ENCODE results near the gene FLACC1.

FLACC1 gene

DNA sequence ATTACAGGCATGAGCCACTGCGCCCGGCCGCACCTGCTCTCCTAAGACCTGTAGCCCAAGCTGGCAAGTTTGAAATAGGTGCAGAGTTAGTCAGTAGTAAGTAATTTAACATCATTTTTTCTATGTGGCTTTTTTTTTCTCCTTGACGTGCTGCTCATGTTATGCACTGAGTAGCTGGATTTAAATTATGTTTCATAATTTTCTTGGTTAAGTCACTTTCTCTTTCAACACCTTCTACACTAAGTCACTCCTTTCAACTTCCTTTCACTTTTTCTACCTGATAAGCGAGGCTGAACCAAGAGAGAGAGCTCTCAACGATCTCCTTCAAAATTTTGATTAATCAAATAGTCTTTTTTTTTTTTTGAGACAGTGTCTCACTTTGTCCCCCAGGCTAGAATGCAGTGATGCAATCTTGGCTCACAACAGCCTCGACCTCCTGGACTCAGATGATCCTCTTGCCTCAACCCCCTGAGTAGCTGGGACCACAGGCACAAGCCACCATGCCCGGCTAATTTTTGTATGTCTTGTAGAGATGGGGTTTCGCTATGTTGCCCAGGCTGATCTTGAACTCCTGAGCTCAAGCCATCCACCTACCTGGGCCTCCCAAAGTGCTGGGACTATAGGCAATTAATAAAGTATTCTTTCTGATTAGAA is 83.7 kb downstream of the FLACC1 start:
- no peak for DNase-seq

DNA sequence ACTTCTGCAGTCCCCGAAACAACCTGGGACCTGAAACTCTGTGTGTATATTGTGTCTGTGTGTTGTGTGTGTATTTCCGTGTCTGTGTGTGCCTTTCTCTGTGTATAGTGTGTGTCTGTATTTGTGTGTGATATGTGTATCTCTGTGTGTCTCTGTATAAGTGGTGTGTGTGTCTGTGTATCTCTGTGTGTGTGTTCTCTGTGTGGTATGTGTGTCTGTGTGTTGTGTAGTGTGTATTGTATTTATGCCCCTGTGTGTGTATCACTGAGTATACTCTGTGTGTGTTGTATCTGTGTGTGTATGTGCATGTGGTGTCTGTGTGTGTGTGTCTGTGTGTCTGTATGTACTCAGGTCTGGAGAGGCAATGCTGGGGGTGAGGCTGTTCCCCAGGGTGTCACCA is 85.2 kb downstream of the FLACC1 start:
- DNase-seq, result no peak

- DNase-seq, result no peak
Observed at GRCh38 chr2:201270293-201271001, 86.7 kb downstream of the FLACC1 start.

GRCh38 chr2:201269764-201270163 is 87.4 kb downstream of the FLACC1 start:
- no peak for DNase-seq

DNA sequence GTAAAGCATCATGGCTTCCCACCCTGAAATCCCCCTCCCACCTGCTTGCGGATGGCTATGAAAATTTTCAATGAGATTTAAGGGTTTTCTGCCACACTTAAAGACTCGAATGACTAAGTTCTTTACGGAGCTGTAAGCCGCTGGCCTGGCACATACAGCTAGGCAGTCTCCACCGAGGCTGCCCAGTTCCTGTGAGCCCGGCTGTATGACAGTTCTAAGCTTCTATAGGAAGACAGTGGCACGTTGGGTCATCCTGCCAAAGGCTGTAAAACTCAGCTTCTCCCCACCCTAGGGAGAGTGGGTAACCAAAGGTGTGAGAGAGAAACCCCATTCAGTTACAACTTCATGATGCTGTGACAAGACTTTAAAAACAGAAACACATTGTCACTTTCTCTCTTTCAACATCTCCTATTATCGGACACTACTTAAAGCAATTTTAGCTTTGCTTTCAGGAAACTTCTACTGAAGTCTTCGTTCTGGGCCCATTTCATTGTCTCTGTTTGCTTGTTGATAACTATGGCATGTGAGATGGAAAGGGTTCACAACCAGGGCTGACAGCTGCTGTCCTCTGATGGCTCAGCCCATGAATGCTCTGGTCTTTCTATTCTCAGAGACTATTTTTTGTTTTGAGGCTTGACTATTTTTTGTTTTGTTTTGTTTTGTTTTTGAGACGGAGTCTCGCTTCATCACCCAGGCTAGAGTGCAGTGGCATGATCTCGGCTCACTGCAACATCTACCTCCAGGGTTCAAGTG is 89.7 kb downstream of the FLACC1 start:
- DNase-seq, result no peak

DNA sequence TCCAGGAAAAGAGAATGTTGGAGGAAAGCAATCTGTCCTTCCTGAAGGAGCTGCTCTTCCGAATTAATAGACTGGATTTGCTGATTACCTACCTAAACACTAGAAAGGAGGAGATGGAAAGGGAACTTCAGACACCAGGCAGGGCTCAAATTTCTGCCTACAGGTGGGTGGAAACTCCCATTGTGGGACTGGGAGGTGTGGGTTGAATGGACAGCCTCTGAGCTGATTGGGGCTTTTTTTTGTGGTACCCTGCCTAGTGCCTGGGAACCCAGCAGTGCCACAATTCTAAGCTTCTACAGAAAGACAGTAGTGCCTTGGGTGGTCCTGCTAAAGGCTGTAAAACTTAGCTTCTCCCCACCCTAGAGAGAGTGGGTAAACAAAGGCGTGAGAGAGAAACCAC is 90.5 kb downstream of the FLACC1 start:
- DNase-seq, result no peak

GRCh38 chr2:201264472-201265173 is 92.5 kb downstream of the FLACC1 start:
- DNase-seq, result no peak

- DNase-seq, result no peak
Observed at GRCh38 chr2:201263779-201264178, 93.4 kb downstream of the FLACC1 start.

DNA sequence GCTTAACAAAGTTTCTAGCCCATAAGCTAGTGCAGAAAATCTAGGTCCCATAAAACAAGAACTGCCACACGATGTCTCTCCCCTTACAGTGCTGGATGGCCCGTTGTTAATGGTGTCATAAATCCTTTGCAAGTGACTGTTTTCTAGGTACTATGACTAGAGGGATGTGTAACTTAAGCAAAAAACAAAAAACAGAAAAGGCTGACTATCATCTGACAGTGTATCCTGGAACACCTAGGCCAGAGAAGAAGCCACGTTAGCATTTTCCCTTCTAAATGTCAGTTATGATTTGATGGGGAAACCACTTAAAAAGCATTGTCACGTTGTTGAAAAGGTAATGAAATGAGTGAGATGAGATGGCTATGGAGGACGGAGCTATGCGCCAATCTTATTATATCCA is 94.4 kb downstream of the FLACC1 start:
- DNase-seq, result no peak

DNA sequence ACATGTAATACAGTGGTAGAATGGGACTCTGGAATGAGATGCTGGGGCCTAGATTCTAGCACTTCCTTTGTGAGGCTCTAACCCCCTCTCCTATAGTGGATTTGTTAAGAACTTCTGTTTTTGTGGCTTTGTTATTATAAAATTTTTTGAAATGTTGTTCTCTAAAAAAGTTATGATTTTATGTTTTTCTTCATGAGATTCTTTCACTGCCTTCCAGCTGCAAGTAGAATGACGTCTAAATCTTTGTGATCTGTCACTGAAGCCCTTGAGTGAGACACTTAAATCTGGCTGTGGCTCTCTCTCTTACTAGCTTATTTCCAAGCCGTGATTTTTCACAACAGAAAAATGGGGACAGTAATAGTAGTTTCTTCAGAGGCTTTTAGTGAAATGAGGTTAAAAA is 95.2 kb downstream of the FLACC1 start:
- DNase-seq, result no peak

DNA sequence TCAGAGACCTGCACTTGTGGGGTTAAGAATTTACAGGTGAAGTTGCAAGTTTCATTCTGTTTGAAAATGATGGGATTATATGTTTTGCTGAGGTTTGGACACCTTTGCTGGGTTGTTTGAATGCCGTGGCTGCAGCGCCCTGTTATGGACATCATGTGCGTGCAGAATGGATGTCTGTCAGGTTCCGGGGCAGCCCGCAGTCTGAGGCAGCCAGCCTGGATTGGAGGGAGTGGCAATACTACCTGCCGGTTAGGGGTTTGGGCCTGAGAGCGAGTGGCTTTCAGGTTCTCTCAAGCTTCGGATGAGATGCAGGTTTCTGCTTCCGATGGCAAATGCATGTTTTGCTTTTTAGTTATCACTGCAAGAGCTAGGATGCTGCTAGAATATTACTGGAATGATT is 95.7 kb downstream of the FLACC1 start:
- no peak for DNase-seq

- DNase-seq, result no peak
Observed at GRCh38 chr2:201260302-201260800, 96.8 kb downstream of the FLACC1 start, which contains the start of gene CASP8. Gene CASP8, plus strand, starts transcription at chr2:201260536. Its CDS starts 5,951 bp downstream, at chr2:201266487.

DNA sequence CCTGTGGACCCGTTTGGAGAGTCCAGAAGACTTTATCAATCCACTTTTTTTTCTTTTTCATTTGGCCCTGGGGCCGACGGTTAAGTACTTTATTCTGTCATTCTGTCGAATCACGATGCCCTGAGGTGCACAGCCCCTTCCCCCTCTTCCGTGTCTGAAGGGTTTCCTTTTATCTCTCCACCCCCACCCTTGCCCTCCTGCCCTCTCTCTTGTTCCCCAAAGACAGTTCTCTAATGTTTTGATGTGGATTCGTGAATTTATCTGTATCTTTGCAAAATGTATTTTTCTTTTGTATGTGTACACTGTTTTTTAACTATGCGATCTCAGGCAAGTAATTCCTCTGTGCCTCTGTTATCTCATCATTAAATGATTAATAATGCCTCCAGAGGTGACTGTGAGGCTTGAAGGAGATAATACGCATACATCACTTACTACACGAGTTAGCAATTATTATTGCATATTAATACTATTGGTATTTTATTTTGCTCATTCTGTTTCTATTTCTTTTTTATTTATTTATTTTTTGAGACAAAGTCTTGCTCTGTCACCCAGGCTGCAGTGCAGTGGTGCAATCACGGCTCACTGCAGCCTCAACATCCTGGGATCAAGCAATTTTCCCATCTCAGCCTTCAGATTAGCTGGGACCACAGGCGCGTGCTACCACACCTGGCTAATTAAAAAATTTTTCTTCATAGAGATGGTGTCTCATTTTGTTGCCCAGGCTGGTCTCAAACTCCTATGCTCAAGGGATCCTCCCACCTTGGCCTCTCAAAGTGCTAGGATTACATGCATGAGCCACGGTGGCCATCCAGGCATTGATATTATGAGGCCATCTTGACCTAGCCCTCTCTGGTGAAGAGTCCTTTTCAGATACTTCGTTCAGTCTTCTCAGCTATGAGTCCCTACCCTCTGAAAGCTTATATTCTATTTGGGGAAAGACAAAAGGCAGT is 98.2 kb downstream of the FLACC1 start:
- DNase-seq, result no peak

DNA sequence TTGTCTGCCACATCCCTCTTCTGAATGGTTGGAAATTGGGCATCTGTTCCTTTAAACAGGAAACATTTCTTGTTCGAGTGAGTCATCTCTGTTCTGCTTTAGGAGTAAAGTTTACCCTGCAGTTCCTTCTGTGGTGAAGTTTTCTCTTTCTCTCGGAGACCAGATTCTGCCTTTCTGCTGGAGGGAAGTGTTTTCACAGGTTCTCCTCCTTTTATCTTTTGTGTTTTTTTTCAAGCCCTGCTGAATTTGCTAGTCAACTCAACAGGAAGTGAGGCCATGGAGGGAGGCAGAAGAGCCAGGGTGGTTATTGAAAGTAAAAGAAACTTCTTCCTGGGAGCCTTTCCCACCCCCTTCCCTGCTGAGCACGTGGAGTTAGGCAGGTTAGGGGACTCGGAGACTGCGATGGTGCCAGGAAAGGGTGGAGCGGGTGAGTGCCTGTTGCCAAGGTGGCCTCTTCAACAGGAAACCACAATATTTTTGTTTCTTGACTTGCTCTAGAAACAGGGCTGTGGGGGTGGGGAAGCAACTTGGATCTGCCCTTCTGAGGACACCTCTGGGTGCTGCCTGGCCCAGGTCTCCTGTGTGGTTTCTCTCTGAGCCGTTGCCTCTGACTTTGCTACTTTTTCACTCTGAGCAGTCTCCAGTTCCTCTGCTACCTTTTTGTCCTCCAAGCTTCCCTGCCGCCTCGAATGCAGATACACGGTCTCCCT is 99.0 kb downstream of the FLACC1 start:
- DNase-seq, result peak; percentile 23

DNA sequence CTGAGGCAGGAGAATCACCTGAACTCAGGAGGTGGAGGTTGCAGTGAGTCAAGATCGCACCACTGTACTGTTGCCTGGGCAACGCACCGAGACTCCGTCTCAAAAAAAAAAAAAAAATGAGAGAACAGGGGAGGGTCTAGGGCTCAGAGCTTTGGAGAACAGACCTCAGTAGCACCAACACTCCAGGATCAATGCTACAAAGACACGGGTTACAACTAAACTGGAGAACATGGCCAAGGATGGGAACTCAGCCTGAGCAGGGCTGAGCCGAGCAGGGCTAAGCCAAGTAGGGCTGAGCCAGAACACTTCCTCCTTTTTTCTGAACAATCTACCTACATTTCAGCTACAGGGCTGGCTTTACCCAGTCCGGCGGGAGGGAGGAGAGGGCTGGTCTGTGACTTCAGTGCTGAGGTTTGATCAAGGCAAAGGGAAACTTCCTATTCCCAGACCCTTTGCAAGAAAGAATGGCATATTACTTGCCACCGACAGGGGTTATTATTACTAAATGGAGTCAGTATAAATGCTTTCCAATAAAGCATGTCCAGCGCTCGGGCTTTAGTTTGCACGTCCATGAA is 99.7 kb downstream of the FLACC1 start:
- no peak for DNase-seq

DNA sequence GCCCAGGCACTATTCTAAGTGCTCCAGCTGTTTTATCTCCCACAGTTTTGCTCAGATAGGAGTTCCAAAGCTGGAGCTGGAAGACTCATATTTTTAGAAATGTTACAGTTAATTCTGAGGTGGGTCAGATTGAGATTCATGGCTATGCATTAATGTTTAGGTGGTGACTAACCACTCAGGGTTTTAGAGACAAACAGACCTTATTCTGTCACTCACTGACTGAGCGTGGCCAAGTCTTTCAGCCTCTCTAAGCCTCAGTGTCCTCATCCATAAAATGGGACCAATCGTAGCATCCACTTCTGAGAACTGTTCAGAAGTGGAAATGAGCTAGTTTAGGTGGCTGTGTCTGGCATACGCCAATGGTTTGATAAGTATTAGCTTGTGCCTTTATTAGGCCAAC is 101.1 kb downstream of the FLACC1 start:
- DNase-seq, result no peak

DNA sequence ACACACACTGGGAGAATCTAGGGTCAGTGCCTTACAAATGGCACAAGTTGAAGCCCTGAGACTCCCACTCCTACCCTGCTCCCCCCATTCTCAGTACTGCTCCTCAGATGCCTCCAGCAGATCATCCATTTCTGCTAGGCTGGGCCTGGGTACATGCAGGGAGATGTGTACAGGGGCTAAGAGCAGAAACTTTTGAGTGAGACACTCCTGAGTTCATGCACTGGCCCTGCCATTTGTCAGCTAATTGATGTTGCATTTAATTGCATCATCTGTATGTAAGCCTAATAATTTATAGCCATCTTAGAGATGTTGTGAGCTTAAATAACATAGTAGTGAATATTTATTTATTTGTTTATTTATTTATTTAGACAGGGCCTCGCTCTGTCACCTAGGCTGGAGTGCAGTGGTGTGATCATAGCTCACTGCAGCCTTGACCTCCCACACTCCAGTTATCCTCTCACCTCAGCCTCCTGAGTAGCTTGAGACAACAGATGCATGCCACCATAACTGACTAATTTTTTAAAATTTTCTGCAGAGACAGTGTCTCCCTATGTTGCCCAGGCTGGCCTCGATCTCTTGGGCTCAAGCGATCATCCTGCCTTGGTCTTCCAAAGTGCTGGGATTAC is 101.6 kb downstream of the FLACC1 start:
- DNase-seq, result no peak

- DNase-seq, result no peak
Observed at GRCh38 chr2:201254081-201254730, 102.9 kb downstream of the FLACC1 start.

DNA sequence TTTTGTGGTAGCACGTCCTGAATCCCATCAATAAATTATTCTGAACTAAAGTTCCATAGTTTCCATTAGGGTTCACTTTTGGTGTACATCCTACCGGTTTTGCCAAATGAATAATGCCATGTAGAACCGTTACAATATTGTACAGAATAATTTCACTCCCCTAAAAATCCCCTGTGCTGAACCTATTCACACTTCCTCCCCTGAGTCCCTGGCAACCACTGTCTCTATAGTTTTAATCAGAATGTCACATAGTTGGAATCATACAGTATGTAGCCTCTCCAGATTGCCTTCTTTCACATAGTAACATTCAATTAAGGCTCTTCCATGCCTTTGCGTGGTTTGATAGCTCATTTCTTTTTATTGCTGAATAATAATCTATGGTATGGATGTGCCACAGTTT is 106.4 kb downstream of the FLACC1 start:
- no peak for DNase-seq

DNA sequence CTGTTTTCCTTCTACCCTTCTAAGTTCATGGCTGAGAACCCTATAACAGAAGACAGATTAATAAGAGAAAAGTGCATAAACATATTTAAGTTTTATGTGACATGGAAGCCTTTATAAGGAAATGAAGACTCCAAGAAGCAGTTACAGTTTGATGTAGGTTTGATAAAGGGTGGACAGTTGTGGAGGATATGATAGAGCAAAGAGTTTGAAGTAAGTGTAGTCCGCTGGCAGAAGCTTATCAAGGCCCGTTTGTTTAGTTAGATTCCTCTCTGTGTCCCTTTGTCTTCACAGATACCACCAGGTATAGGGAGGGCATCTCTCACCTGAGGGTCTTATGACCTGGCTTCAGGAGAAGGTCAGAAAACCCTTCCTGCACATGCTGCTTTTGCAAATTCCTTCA is 107.3 kb downstream of the FLACC1 start:
- DNase-seq, result no peak
